Retina (tissue), 1 donor: ENCODE data around the gene NPEPL1.
A peak's percentile ranks its signal among the peaks of the same experiment; 100 is the strongest.
"Not testable (repeated sequence)": the region's sequence is repeated elsewhere in the genome, so short reads cannot be mapped to it uniquely, and the experiment has no call there.

Source experiments
- DNase-seq: peaks from one replicate; pipeline ENCODE4 v3.0.0-alpha.2; 2016

NPEPL1 gene, protein sequence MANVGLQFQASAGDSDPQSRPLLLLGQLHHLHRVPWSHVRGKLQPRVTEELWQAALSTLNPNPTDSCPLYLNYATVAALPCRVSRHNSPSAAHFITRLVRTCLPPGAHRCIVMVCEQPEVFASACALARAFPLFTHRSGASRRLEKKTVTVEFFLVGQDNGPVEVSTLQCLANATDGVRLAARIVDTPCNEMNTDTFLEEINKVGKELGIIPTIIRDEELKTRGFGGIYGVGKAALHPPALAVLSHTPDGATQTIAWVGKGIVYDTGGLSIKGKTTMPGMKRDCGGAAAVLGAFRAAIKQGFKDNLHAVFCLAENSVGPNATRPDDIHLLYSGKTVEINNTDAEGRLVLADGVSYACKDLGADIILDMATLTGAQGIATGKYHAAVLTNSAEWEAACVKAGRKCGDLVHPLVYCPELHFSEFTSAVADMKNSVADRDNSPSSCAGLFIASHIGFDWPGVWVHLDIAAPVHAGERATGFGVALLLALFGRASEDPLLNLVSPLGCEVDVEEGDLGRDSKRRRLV

DNA sequence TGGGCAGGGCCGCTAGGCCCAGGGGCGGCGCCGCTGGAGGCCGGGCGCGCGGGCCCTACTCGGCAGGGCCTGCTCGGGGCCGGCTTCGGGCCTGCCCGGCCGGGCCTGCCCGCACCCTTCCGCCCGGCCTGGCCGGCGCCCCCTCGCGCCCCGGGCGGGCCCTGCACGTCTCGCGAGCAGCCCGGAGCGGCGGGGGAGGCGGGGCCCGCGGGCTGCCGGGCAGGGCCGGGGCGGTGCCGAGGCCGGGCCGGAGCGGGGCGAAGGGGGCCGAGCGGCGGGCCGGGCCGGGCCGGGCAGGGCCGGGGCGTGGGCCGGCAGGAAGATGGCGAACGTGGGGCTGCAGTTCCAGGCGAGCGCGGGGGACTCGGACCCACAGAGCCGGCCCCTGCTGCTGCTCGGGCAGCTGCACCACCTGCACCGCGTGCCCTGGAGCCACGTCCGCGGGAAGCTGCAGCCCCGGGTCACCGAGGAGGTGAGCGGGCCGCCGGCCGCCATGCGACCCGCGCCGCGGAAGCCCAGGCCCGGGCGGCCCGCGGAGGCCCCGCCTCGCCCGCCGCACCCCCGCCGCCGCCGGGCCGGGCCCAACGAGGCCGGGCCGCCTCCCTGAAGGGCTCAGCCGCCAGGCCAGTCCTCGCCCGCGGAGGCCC lies at the start of gene NPEPL1:
NPEPL1 (plus strand) TSS at position 222 of the 647 bp plus-strand sequence; CDS start at position 323, 101 bp downstream.
- peak; percentile 34 for DNase-seq

DNA sequence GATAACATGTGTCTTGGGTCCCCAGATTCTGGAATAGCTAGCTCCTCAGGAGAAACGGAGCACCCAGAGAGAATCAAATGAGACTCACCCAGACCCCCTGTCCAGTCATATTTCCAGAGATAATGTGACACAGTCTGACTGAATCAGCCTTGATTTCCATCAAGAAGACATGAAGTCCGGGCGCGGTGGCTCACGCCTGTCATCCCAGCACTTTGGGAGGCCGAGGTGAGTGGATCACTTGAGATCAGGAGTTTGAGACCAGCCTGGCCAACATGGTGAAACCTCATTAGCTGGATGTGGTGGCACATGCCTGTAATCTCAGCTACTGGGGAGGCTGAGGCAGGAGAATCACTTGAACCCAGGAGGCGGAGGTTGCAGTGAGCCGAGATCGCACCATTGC lies 49.7 kb upstream of the NPEPL1 start:
- not testable (repeated sequence) for DNase-seq

DNA sequence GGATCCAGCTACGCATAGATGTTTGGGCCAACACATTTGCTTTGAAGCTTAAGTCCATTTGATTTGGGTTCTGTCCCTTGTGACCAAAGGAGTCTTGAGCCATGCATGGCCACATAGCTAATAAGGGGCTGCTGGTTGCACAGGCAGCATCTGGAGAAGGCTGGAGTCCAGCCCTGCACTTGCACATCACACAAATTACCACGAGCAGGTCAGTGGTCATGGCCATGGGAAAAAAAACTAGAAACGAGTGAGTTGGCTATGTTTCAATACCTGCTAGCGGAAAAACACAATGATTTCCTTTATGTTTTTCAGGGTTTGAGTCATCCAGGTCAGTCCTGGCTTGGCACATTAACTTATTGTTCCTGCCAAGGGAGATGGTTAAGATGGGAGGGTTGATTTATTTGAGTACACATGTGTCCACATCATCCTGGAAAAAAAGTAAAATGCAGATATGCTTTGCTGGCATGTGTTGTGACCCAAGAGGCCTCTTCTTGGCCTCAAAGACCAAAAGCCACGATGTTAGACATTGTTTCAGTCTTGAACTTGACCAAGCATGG lies 47.1 kb upstream of the NPEPL1 start:
- DNase-seq = no peak

DNA sequence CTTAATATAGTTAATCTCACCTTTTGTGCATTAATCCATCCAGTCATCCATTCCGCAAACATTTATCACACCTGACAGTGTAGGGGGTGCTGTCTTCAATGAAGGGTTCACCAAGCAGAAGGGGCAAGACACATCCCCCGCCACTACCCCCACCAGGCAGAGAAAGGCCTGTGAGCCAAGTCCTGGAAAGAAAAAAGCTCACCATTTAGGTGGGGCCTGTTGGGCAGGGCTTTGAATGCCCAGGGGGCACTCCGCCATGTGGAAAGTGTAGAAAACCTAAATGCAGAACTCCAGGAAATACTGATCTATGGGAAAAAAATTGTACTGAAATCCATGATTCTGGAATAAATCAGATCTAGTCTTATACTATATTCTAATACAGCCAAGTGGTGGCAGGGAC lies 46.3 kb upstream of the NPEPL1 start:
- DNase-seq = no peak

DNA sequence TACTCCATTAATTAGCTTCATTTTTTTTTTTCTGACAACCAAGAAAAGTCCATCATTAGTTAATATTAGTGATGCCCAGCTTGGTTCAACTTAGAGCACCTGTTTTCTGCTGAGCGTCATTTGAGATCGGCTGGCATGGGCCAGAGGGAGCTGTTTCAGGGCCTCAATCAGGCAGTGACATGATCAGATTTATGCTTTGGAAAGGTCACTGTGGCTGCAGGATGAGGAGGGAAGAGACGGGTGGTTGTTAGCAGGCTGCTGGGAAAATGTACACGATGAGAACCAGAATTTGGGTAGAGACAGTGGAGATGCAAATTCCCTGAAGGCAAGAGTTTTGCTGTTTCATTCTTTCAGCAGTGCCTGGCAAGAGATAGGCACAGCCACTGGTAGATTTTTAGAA lies 45.9 kb upstream of the NPEPL1 start:
- DNase-seq = no peak

DNA sequence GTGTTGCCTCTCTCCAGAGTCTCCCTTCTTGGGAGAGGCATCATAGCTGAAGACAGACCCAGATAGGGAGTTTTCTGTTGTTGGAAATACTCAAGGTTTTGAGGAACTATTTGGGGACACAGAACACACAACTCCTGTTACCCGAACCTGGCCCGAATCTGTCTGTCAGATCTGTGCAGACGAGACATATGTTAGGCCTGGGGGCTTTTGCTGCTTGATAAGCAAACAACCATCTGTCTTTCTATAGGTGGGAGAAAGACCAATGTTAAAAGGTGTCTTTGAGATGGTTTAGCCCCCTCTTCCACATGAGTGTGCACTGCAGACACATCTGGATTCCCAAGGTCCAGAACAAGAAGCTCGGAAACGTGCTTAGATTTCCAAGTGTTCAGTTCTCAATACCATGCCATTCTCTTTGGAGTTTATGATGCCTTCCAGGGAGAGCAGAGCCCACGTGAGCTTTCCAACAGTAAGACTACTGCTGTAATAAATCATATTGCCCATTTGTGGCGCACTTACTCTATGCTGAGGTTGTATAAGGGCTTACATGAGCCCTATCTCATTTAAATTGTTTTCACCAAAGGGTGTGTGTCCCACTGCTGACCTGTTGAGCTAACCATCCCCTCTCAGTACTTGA lies 45.3 kb upstream of the NPEPL1 start:
- no peak for DNase-seq

DNA sequence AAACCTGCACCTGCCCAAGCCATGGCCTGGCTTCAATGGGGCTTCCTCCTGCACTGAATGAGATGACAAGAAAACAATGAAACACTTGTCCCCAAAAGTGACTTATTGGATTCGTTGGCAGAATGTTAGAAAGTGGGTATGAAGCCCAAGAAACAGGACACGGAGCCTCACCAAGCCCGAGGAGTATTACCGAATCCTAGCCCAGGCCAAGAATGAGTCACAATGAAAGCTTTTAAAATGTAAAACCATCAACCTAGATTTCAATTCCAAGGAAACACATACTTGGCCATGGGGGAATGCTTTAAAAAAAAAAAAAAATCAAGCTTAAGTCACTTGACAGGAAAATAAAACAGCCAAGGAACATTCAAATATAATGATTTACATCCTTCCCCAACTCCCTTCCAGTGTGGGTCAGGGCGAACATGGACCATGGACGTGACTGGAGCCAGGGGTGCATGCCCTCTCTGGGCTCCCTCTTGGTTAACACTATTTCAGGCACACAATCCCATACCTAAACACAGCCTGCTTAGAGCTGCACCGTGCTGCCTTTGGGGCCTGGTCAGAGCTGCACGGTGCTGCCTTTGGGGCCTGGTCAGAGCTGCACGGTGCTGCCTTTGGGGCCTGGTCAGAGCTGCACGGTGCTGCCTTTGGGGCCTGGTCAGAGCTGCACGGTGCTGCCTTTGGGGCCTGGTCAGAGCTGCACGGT lies 44.7 kb upstream of the NPEPL1 start:
- no peak for DNase-seq

DNA sequence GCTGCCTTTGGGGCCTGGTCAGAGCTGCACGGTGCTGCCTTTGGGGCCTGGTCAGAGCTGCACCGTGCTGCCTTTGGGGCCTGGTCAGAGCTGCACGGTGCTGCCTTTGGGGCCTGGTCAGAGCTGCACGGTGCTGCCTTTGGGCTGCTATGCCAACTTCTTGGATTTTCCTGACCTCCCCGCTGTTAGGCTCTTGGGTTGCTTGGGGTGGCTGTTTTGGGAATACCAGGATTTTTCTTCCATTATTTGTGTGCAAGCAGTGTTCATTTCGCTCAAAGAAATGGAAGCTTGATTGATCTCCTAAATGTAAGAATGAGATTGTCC lies 44.1 kb upstream of the NPEPL1 start:
- not testable (repeated sequence) for DNase-seq

DNA sequence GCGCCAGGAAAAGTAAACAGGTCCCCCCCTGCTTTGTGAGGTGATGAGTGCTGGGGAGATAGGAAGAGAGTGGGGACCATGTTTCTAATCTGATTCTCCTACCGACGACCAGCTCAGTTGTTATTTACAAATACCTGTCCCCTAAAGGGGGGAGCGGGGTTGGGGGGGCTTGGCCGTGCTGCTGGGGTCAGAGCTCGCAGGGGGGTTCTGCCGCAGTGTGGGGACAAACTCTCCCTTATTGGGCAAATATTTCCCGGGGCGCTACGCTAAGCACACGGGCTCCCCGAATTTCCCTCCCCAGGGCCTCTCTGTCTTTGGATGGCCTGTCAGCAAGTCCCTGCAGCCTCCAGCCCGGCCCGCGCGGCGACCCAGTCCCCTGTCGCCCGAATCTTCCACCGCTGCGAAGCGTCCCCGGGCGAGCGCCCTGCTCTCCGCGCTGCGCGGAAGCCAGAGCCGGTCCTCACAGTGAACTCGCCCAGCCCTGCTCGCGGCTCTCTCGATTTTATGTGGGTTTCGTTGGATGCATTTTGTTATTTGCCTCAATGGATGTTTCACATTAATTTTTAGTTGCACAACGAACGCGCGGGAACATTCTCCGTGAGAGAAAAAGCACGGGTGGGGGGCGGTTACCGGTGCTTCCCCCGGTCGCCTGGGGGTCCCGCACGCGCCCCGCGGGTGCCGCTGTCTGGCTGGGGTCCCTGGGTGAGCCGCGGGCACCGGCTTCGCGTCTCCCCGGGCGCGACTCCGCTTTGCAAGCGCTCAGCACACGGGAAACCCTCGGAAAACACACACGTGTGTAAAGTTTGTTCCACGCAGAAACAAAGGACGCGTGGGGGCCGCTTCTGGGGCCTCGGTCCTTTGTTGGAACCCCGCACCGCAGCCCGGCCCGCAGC lies 43.1 kb upstream of the NPEPL1 start:
- peak; percentile 81 for DNase-seq

DNA sequence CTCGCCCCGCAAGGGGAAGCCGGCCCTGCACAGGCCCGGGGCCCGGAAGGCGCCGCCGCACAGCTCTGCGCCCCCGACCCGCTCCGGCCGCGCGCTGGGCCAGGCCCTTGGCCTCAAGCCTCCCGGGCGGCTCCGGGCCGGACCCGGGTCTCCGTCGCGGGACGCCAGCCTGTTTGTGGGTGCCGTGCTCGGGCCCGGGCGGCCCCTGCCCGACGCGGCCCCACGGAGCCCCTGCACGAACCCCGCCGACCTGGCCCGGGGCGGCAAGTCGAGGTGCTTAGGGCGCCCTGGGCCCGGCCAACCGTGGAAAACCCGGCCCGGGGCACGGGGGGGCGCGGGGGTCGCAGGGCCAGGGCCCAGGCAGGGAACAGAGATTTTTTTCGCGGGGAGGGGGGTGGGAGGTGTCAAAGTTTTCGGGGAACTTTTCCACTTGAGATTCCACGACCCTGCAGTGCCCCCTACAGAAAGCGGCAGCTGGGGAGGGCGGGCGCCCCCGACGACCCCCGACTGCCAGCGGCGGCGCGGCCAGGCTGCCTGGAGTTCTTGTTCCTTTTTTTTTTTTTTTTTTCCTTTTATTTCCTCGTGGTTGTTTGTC lies 42.3 kb upstream of the NPEPL1 start:
- DNase-seq = no peak

DNA sequence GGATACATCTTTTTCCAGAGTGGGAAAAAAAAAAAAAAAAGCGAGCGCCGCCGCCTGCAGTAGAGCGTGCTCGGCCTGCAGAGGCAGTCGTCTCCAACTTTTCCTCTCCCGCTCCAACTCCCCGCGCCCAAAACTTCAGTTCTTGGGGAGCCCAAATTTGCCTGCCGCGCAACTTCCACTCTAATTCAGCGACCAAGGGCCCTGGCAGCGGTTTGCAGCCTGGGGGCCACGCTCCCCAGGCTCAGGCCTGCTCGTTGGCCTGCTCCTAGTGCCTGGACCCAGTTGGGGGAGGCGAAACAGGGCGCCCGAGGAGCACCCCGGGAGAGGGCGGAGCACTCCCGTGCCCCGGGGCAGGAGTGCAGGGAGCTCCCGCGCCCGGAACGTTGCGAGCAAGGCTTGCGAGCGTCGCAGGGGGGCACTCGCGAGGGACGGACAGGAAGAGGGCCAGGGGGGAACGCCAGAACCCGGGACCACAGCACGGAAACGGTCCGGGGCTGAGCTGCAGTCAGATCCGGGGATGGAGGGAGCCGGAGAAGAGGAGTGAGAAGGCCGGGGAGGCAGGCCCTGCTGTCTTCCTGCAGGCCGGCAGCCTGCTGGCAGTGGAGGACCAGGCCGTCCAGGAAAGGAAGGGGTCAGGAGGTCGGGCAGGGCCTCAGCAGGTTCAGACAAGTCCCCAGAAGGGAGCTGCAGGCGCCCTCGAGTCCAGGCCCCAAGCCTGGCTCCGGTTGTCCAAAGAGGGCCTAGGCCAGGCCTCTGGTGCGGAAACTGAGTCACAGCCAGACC lies 41.6 kb upstream of the NPEPL1 start, which contains the start of gene STX16:
STX16 (plus strand) TSS at position 508 of the 783 bp plus-strand sequence. CDS start 724 bp downstream, outside the sequence.
- peak; percentile 96 for DNase-seq

DNA sequence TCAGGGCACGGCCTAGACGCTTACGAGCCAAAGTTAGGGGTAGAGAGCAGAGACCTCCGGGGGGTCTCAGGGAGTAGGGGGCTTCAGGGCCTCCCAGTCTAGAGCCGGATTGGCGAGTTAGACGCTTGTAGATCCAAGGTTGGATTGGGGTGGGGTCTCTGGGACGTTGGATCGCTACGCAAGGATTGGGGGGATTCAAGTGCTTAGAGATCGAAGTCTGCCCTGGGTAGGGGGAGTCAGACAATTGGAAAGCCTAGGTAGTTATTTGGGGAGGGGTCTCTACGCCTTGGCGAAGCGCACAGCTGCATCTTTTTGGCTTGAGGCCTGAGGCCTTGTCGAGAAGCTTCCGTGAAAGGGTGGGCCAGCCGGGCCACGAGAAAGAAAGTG lies 41.0 kb upstream of the NPEPL1 start:
- no peak for DNase-seq

DNA sequence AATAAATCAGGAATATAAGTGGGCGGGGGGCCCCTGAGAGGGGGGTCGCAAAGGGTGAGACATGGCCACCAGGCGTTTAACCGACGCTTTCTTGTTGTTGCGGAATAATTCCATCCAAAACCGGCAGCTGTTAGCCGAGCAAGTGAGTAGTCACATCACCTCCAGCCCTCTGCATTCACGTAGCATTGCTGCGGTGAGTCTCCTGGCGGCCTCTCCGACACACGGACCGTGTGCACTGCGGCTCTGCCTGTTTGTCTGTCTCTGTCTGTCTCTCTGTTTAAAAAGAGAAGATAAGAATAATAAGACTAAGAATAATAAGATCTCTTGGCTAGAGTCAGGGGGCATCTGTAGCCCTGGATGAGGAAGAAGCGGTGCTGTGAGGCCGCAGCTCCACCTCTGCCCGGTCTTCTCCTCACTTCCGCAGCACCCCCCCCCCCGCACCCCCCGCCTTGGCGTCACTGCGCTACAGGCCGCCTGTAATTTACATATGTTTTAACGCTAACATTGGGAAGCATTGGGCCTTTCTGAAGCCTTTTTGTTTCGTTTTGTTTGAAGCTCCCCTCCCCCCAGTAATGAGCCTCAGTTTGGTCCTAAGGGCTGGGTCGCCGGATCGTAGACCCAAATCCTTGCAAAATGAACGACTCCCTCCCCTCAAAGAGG lies 40.5 kb upstream of the NPEPL1 start:
- DNase-seq = no peak

DNA sequence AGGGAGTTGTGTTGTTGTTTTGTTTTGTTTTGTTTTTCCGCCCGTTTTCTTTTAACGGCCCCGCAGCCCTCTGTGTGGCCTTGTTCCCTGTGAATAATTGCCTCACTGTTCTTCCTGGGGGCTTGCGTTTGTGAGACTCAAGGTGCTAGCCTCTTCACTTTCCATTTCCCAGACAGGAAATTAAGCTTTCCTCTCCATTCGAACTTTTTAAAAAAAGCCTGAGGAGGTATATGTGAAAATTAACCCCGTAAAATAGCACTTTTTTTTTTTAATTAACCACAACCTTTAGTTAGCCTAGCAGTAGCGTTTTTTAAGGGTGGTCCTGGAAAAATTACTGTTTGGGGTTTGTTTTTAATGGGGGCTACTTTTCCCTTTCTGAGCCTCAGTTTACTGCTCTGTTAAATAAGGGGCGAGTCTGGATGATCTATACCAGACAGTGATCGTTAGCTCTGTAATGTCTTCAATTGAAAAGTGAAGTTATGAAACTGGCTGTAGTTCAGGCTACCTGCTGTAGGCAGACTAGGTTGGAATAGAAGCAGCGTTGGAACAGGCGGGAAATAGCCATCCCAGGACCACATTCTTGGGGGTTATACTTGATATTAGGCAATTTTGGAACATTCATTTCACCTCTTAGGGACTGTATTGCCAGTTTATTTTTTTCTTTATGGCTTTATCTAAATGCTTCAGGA lies 39.9 kb upstream of the NPEPL1 start:
- DNase-seq = no peak

DNA sequence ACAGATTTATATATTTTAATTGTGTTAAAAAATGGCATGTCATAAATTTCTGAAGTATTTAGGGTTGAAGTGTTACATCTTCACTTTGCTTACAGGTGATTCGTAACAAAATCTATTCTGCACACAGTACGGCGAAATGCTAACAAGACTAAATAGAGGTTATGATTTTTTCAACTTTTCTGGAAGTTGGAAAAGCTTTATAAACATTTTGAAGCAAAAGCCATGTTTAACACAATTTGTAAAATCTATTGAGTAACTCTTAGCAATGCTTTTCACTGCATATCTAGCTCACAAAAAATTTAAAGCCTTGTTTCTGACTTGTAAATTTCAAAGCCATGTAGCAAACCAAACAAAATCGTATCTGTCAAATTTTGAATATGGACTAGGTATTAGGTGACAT lies 38.3 kb upstream of the NPEPL1 start:
- no peak for DNase-seq

DNA sequence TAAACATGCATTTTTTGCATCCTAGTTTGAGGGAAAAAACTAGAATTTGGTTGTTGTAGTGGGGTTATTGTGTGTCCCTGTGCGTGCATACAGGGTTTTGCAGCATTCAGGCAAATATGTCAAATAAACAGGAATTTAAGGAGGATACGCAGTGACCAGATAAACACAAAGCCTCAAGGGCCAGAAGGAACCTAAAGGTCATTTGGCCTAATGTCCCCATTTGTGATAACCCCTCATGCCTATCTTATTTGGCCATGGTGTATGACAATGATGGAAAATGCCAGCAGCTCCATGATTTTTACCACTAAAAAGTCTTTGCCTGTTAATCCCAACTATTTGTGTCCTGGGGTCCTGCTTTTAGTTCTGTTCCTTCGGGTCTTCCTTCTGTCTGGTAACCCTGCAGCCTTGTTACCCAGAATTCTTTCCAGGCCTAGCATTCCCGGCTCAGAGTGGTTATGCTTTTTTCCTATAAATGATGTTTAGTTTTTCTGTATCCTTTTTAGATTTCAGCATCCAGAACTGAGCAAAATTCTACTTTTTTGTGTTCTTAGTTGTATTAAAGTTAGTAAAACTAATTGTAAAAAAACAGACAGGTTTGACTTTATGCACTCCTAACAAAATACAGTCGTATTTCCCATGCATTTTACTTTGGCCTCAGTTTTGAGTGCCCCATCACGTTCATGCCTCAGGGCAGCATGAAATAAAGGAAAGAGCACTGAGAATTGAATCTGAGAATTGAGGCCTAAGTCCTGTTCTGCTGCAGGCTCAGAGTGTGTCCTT lies 37.1 kb upstream of the NPEPL1 start:
- DNase-seq = no peak

DNA sequence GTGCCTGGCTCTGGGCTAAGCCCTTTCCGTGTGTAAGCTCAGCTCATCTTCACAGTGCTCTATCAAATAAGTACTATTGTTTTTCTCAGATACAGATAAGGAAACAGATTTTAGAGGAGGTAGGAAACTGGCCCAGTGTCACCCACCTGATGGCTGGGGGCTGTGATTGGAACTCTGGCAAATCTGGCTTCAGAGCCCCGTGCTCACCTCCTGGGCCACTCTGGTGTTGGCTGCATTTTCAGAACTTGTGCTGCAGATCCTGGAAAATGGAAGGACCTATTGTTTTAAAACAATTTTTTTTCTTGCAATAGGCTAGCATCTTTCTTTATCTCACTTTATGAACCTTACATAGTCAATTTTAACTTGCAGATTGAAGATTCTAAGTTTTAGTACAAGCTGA lies 35.8 kb upstream of the NPEPL1 start:
- no peak for DNase-seq

DNA sequence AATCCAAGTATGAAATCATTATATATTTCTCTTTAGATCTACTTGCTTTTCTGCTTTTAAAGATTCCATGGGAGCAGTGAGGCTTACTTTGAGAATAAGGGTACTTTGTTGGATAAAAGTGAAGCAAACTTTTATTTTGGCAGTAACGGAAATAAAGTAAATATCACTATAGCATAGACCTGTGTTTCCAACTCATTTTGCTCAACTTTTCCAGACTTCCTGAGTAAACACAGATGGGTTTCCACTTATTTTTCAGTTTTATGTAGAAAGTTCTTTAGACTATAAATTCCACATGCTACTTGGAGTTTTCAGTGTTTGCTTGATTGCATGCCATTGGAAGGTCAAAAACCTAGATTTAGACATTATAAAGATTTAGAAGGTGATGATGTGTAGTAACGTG lies 35.3 kb upstream of the NPEPL1 start:
- no peak for DNase-seq
